Chondrocyte (in vitro differentiated cells): ENCODE measurements around the gene AK3. TPM values are rescaled to one million over a fixed set of nuclear protein-coding genes. Genes with fewer than 3 reads are reported as not detected.

Experiments used
- DNase-seq: peaks from one replicate; pipeline ENCODE4 v3.0.0; 2021; ENCODE audit warnings: mixed read lengths, low spot score
- H3K27ac Mint-ChIP-seq: one replicate; pipeline ENCODE4 v1.8.0; 2021; ENCODE audit warnings: mild to moderate bottlenecking, moderate library complexity, mixed read lengths; ENCODE audit not compliant: unreplicated experiment
- H3K27me3 Mint-ChIP-seq: 2 replicates; pipeline ENCODE4 v1.8.0; 2021; ENCODE audit warnings: low read depth, mixed read lengths
- H3K36me3 Mint-ChIP-seq: 2 replicates; pipeline ENCODE4 v1.8.0; 2021; ENCODE audit warnings: low read depth, mixed read lengths
- H3K4me1 Mint-ChIP-seq: 2 replicates; pipeline ENCODE4 v1.8.0; 2021; ENCODE audit warnings: low read depth, mild to moderate bottlenecking, mixed read lengths
- H3K4me3 Mint-ChIP-seq: one replicate; pipeline ENCODE4 v1.8.0; 2021; ENCODE audit warnings: mild to moderate bottlenecking, moderate library complexity, mixed read lengths; ENCODE audit not compliant: unreplicated experiment
- H3K9me3 Mint-ChIP-seq: 2 replicates; pipeline ENCODE4 v1.8.0; 2021; ENCODE audit warnings: low read depth, mixed read lengths
- CTCF ChIP-seq: fragments of 200-600 bp; sonication (generic); IDR thresholded peaks from 2 replicates; pipeline ENCODE4 v1.5.0; 2021; ENCODE audit warnings: antibody characterized with exemption, mild to moderate bottlenecking, moderate library complexity
- total RNA-seq: library from RNA; stranded (reverse); gene quantifications from 3 replicates; pipeline ENCODE4 v1.2.1, GENCODE V29; 2021

AK3 gene
- total RNA-seq, 1 donor from 2014 or later = 39.7 TPM

- Mint-ChIP-seq H3K36me3 (peaks cover 2% of the 10 kb centered on the region), H3K9me3 (no peaks in the 10 kb centered on the region), H3K27ac (no peak overlapping the region), H3K4me1 (peaks cover 1% of the 10 kb centered on the region), H3K27me3 (no peaks in the 10 kb centered on the region), H3K4me3 (no peak overlapping the region)
- no peak for DNase-seq
- TF ChIP-seq CTCF = no peak
These were observed 27.7 kb upstream of the AK3 start for GRCh38 chr9:4768681-4769080.

- H3K27me3 Mint-ChIP-seq = peaks cover 1% of the 10 kb centered on the region
- H3K36me3 Mint-ChIP-seq = no peaks in the 10 kb centered on the region
- no peak overlapping the region for H3K4me3 Mint-ChIP-seq
- DNase-seq = no peak
- no peak overlapping the region for H3K27ac Mint-ChIP-seq
- peaks cover 18% of the 10 kb centered on the region for H3K4me1 Mint-ChIP-seq
- TF ChIP-seq CTCF = no peak
- no peaks in the 10 kb centered on the region for H3K9me3 Mint-ChIP-seq
These were observed 23.0 kb upstream of the AK3 start for GRCh38 chr9:4764033-4764432.

GRCh38 chr9:4762886-4763541, 22.0 kb upstream of the AK3 start:
- H3K36me3 Mint-ChIP-seq = no peaks in the 10 kb centered on the region
- DNase-seq = no peak
- peaks cover 18% of the 10 kb centered on the region for H3K4me1 Mint-ChIP-seq
- H3K4me3 Mint-ChIP-seq = peak overlapping the region; percentile 46
- H3K27me3 Mint-ChIP-seq = peaks cover 1% of the 10 kb centered on the region
- peak; percentile 37 for TF ChIP-seq CTCF
- H3K9me3 Mint-ChIP-seq = no peaks in the 10 kb centered on the region
- H3K27ac Mint-ChIP-seq = peak overlapping the region; percentile 33

- H3K36me3 Mint-ChIP-seq = no peaks in the 10 kb centered on the region
- no peaks in the 10 kb centered on the region for H3K9me3 Mint-ChIP-seq
- H3K27ac Mint-ChIP-seq = peak overlapping the region; percentile 33
- no peak for DNase-seq
- H3K4me1 Mint-ChIP-seq = peaks cover 18% of the 10 kb centered on the region
- peak overlapping the region; percentile 46 for H3K4me3 Mint-ChIP-seq
- peak; percentile 95 for TF ChIP-seq CTCF
- peaks cover 1% of the 10 kb centered on the region for H3K27me3 Mint-ChIP-seq
These were observed 21.3 kb upstream of the AK3 start for GRCh38 chr9:4762108-4762885.

GRCh38 chr9:4760122-4760521, 19.1 kb upstream of the AK3 start:
- Mint-ChIP-seq H3K4me1 (peaks cover 23% of the 10 kb centered on the region), H3K4me3 (no peak overlapping the region), H3K36me3 (no peaks in the 10 kb centered on the region), H3K27ac (no peak overlapping the region), H3K27me3 (peaks cover 1% of the 10 kb centered on the region), H3K9me3 (no peaks in the 10 kb centered on the region)
- no peak for DNase-seq
- TF ChIP-seq CTCF = no peak
